Measurements from ENCODE around the gene GLI1.

DNA sequence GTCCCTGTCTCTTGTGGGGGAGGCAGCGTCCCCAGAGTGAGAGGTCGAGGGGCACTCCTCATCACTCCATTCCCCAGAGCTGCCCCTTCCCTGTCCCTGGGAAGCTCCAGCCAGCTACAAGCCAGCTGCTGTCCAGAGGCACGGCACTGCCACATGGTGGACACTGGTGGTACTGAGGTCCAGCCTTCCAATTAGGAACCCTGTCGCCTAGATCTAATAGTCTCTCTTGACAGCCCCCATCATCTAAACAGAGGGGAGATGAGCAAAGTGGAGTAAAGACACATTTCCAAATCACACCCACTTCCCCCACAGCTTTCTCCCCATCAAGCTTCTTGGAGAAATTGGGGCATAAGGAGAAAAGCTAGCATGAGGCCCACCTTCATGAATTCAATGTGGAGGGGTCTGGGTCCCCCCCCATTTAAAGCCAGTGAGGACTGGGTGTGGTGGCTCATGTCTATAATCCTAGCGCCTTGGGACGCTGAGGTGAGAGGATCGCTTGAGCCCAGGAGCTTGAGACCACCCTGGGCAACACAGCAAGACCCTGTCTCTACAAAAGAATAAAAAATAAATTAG is 6.6 kb upstream of the GLI1 start:
- TF ChIP-seq EZH2 (IDR thresholded peaks at IDR 0.05; ENCODE audit: borderline replicate concordance, insufficient read depth, low read length, poor library complexity, severe bottlenecking) (no peak), MXI1 (conservative IDR thresholded peaks at IDR 0.05; ENCODE audit: poor library complexity, severe bottlenecking) (no peak), EP300 (conservative IDR thresholded peaks at IDR 0.05; ENCODE audit: poor library complexity, severe bottlenecking) (no peak), TAF1 (IDR thresholded peaks at IDR 0.05; ENCODE audit: low read depth) (no peak), POLR2AphosphoS5 (IDR thresholded peaks at IDR 0.05) (no peak), RAD21 (conservative IDR thresholded peaks at IDR 0.05) (peak; percentile 84)
- TF ChIP-seq, protein P1, sequence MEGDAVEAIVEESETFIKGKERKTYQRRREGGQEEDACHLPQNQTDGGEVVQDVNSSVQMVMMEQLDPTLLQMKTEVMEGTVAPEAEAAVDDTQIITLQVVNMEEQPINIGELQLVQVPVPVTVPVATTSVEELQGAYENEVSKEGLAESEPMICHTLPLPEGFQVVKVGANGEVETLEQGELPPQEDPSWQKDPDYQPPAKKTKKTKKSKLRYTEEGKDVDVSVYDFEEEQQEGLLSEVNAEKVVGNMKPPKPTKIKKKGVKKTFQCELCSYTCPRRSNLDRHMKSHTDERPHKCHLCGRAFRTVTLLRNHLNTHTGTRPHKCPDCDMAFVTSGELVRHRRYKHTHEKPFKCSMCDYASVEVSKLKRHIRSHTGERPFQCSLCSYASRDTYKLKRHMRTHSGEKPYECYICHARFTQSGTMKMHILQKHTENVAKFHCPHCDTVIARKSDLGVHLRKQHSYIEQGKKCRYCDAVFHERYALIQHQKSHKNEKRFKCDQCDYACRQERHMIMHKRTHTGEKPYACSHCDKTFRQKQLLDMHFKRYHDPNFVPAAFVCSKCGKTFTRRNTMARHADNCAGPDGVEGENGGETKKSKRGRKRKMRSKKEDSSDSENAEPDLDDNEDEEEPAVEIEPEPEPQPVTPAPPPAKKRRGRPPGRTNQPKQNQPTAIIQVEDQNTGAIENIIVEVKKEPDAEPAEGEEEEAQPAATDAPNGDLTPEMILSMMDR (IDR thresholded peaks at IDR 0.05; ENCODE audit: poor library complexity, severe bottlenecking): peak; percentile 87
- TF ChIP-seq, protein P2, sequence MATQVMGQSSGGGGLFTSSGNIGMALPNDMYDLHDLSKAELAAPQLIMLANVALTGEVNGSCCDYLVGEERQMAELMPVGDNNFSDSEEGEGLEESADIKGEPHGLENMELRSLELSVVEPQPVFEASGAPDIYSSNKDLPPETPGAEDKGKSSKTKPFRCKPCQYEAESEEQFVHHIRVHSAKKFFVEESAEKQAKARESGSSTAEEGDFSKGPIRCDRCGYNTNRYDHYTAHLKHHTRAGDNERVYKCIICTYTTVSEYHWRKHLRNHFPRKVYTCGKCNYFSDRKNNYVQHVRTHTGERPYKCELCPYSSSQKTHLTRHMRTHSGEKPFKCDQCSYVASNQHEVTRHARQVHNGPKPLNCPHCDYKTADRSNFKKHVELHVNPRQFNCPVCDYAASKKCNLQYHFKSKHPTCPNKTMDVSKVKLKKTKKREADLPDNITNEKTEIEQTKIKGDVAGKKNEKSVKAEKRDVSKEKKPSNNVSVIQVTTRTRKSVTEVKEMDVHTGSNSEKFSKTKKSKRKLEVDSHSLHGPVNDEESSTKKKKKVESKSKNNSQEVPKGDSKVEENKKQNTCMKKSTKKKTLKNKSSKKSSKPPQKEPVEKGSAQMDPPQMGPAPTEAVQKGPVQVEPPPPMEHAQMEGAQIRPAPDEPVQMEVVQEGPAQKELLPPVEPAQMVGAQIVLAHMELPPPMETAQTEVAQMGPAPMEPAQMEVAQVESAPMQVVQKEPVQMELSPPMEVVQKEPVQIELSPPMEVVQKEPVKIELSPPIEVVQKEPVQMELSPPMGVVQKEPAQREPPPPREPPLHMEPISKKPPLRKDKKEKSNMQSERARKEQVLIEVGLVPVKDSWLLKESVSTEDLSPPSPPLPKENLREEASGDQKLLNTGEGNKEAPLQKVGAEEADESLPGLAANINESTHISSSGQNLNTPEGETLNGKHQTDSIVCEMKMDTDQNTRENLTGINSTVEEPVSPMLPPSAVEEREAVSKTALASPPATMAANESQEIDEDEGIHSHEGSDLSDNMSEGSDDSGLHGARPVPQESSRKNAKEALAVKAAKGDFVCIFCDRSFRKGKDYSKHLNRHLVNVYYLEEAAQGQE (IDR thresholded peaks at IDR 0.05; ENCODE audit: borderline replicate concordance): no peak

All from neural cell (in vitro differentiated cells).